ENCODE data around the gene OPTN.
"Not testable (repeated sequence)": the region's sequence is repeated elsewhere in the genome, so short reads cannot be mapped to it uniquely, and the experiment has no call there.

OPTN gene

GRCh38 chr10:13086056-13086455 is 13.9 kb upstream of the OPTN start:
- Histone ChIP-seq H3K4me3 (no peak overlapping the region), H3K9me3 (ENCODE audit: low read depth, low read length) (no peaks in the 10 kb centered on the region), H3K9ac (ENCODE audit: insufficient read length) (no peak overlapping the region), H3K36me3 (ENCODE audit: insufficient read depth, low read length) (no peaks in the 10 kb centered on the region), H3K27ac (no peak overlapping the region)
- no peak for DNase-seq (ENCODE audit: low read depth, low spot score)
- TF ChIP-seq FOXP2 (optimal IDR thresholded peaks at IDR 0.05; ENCODE audit: control extremely low read depth, extremely low read length, insufficient read depth) (no peak), POLR2AphosphoS5 (IDR thresholded peaks at IDR 0.05; ENCODE audit: borderline replicate concordance, low read depth, low read length) (no peak), EZH2 (IDR thresholded peaks at IDR 0.05) (no peak)

GRCh38 chr10:13087601-13087985 is 12.4 kb upstream of the OPTN start:
- no peak for DNase-seq (ENCODE audit: low read depth, low spot score)
- Histone ChIP-seq H3K9me3 (ENCODE audit: low read depth, low read length) (no peaks in the 10 kb centered on the region), H3K27ac (no peak overlapping the region), H3K36me3 (ENCODE audit: insufficient read depth, low read length) (no peaks in the 10 kb centered on the region), H3K4me3 (no peak overlapping the region), H3K9ac (ENCODE audit: insufficient read length) (no peak overlapping the region)
- TF ChIP-seq POLR2AphosphoS5 (IDR thresholded peaks at IDR 0.05; ENCODE audit: borderline replicate concordance, low read depth, low read length) (no peak), FOXP2 (optimal IDR thresholded peaks at IDR 0.05; ENCODE audit: control extremely low read depth, extremely low read length, insufficient read depth) (no peak), EZH2 (IDR thresholded peaks at IDR 0.05) (no peak)

- no peaks in the 10 kb centered on the region for H3K9me3 ChIP-seq (ENCODE audit: low read depth, low read length)
- no peak overlapping the region for H3K4me3 ChIP-seq
- no peaks in the 10 kb centered on the region for H3K36me3 ChIP-seq (ENCODE audit: insufficient read depth, low read length)
- H3K9ac ChIP-seq (ENCODE audit: insufficient read length), result no peak overlapping the region
- no peak for DNase-seq (ENCODE audit: low read depth, low spot score)
- TF ChIP-seq FOXP2 (optimal IDR thresholded peaks at IDR 0.05; ENCODE audit: control extremely low read depth, extremely low read length, insufficient read depth) (no peak), EZH2 (IDR thresholded peaks at IDR 0.05) (no peak), POLR2AphosphoS5 (IDR thresholded peaks at IDR 0.05; ENCODE audit: borderline replicate concordance, low read depth, low read length) (no peak)
- H3K27ac ChIP-seq, result no peak overlapping the region
These were observed 11.9 kb upstream of the OPTN start for GRCh38 chr10:13087986-13088618.

- no peak overlapping the region for H3K4me3 ChIP-seq
- no peak for DNase-seq (ENCODE audit: low read depth, low spot score)
- no peak overlapping the region for H3K9ac ChIP-seq (ENCODE audit: insufficient read length)
- no peaks in the 10 kb centered on the region for H3K36me3 ChIP-seq (ENCODE audit: insufficient read depth, low read length)
- no peak for TF ChIP-seq EZH2 (IDR thresholded peaks at IDR 0.05)
- TF ChIP-seq FOXP2 (optimal IDR thresholded peaks at IDR 0.05; ENCODE audit: control extremely low read depth, extremely low read length, insufficient read depth), result no peak
- no peak for TF ChIP-seq POLR2AphosphoS5 (IDR thresholded peaks at IDR 0.05; ENCODE audit: borderline replicate concordance, low read depth, low read length)
- no peaks in the 10 kb centered on the region for H3K9me3 ChIP-seq (ENCODE audit: low read depth, low read length)
- H3K27ac ChIP-seq, result no peak overlapping the region
These were observed 10.6 kb upstream of the OPTN start for GRCh38 chr10:13089345-13089744.

- Histone ChIP-seq H3K4me3 (no peak overlapping the region), H3K9me3 (ENCODE audit: low read depth, low read length) (no peaks in the 10 kb centered on the region), H3K27ac (no peak overlapping the region), H3K9ac (ENCODE audit: insufficient read length) (no peak overlapping the region), H3K36me3 (ENCODE audit: insufficient read depth, low read length) (no peaks in the 10 kb centered on the region)
- TF ChIP-seq POLR2AphosphoS5 (IDR thresholded peaks at IDR 0.05; ENCODE audit: borderline replicate concordance, low read depth, low read length) (no peak), EZH2 (IDR thresholded peaks at IDR 0.05) (no peak), FOXP2 (optimal IDR thresholded peaks at IDR 0.05; ENCODE audit: control extremely low read depth, extremely low read length, insufficient read depth) (no peak)
- no peak for DNase-seq (ENCODE audit: low read depth, low spot score)
These were observed 9.7 kb upstream of the OPTN start for GRCh38 chr10:13090289-13090688.

GRCh38 chr10:13091801-13092200 is 8.2 kb upstream of the OPTN start:
- Histone ChIP-seq H3K27ac (no peak overlapping the region), H3K36me3 (ENCODE audit: insufficient read depth, low read length) (no peaks in the 10 kb centered on the region), H3K4me3 (no peak overlapping the region), H3K9me3 (ENCODE audit: low read depth, low read length) (no peaks in the 10 kb centered on the region), H3K9ac (ENCODE audit: insufficient read length) (no peak overlapping the region)
- DNase-seq (ENCODE audit: low read depth, low spot score), result no peak
- TF ChIP-seq FOXP2 (optimal IDR thresholded peaks at IDR 0.05; ENCODE audit: control extremely low read depth, extremely low read length, insufficient read depth) (no peak), POLR2AphosphoS5 (IDR thresholded peaks at IDR 0.05; ENCODE audit: borderline replicate concordance, low read depth, low read length) (no peak), EZH2 (IDR thresholded peaks at IDR 0.05) (no peak)

GRCh38 chr10:13092291-13093102 is 7.5 kb upstream of the OPTN start:
- TF ChIP-seq EZH2 (IDR thresholded peaks at IDR 0.05) (no peak), POLR2AphosphoS5 (IDR thresholded peaks at IDR 0.05; ENCODE audit: borderline replicate concordance, low read depth, low read length) (no peak), FOXP2 (optimal IDR thresholded peaks at IDR 0.05; ENCODE audit: control extremely low read depth, extremely low read length, insufficient read depth) (no peak)
- H3K27ac ChIP-seq, result no peak overlapping the region
- no peak overlapping the region for H3K4me3 ChIP-seq
- no peaks in the 10 kb centered on the region for H3K36me3 ChIP-seq (ENCODE audit: insufficient read depth, low read length)
- H3K9me3 ChIP-seq (ENCODE audit: low read depth, low read length), result no peaks in the 10 kb centered on the region
- no peak overlapping the region for H3K9ac ChIP-seq (ENCODE audit: insufficient read length)
- DNase-seq (ENCODE audit: low read depth, low spot score), result no peak

GRCh38 chr10:13094082-13094481 is 5.9 kb upstream of the OPTN start:
- H3K4me3 ChIP-seq; H3K27ac ChIP-seq; H3K9ac ChIP-seq (ENCODE audit: insufficient read length); H3K9me3 ChIP-seq (ENCODE audit: low read depth, low read length); H3K36me3 ChIP-seq (ENCODE audit: insufficient read depth, low read length); DNase-seq (ENCODE audit: low read depth, low spot score): not testable (repeated sequence)
